A673 (cell line): ENCODE measurements around the gene CARD19. TPM values are rescaled to one million over a fixed set of nuclear protein-coding genes. Genes with fewer than 3 reads are reported as not detected.
A peak's percentile ranks its signal among the peaks of the same experiment; 100 is the strongest.

Source experiments
- Bru-seq: library from RNA; stranded (reverse); fragments of 400-500 nt; gene quantifications from one replicate; lab custom pipeline; 2021; lab: Mats Ljungman, UMichigan
- BruChase-seq, 2 experiments: library from RNA; stranded (reverse); fragments of 400-500 nt; gene quantifications; one replicate each; lab custom pipeline; 2021; lab: Mats Ljungman, UMichigan
- BruUV-seq: library from RNA; stranded (reverse); fragments of 400-500 nt; replicated peaks from 2 replicates; lab custom pipeline; 2021; lab: Mats Ljungman, UMichigan
- CTCF ChIA-PET: fragments of 300-600 bp; sonication (Branson Sonifier 250); formaldehyde crosslinking; loops from one replicate; lab custom pipeline; 2022; ENCODE audit warnings: antibody characterized with exemption; lab: Charles Lee
- POLR2A ChIA-PET: fragments of 300-600 bp; sonication (Branson Sonifier 250); formaldehyde crosslinking; loops from one replicate; lab custom pipeline; 2022; ENCODE audit warnings: antibody characterized with exemption; ENCODE audit not compliant: low non-redundant PET; lab: Charles Lee
- DNase-seq: peaks from one replicate; pipeline ENCODE4 v3.0.0-alpha.2; 2015; ENCODE audit warnings: low spot score
- H3K27ac ChIP-seq: fragments of 200-600 bp; sonication (generic); 2 replicates; pipeline ENCODE4 v1.5.1; 2016; ENCODE audit warnings: mixed run types, low read depth, mild to moderate bottlenecking, mixed read lengths, antibody characterized with exemption, low read length; ENCODE audit not compliant: poor library complexity, severe bottlenecking
- H3K27me3 ChIP-seq: fragments of 200-600 bp; sonication (generic); replicated peaks from 2 replicates; pipeline ENCODE4 v1.6.1; 2017; ENCODE audit warnings: mixed run types, low read depth, mild to moderate bottlenecking, mixed read lengths, antibody characterized with exemption, low read length; ENCODE audit not compliant: insufficient read depth, poor library complexity
- H3K36me3 ChIP-seq: fragments of 200-600 bp; sonication (generic); 2 replicates; pipeline ENCODE4 v1.6.1; 2016; ENCODE audit warnings: mixed run types, mild to moderate bottlenecking, mixed read lengths, antibody characterized with exemption, low read length; ENCODE audit not compliant: insufficient read depth, poor library complexity, severe bottlenecking
- H3K4me1 ChIP-seq: fragments of 200-600 bp; sonication (generic); 2 replicates; pipeline ENCODE4 v1.6.1; 2017; ENCODE audit warnings: mixed run types, mild to moderate bottlenecking, mixed read lengths, antibody characterized with exemption, low read length; ENCODE audit not compliant: insufficient read depth, poor library complexity, severe bottlenecking
- H3K4me3 ChIP-seq: fragments of 200-600 bp; sonication (generic); 2 replicates; pipeline ENCODE4 v1.5.1; 2016; ENCODE audit warnings: low read depth, mixed run types, mild to moderate bottlenecking, mixed read lengths, low read length; ENCODE audit not compliant: poor library complexity, severe bottlenecking
- H3K9me3 ChIP-seq: fragments of 200-600 bp; sonication (generic); 2 replicates; pipeline ENCODE4 v1.6.1; 2016; ENCODE audit warnings: mixed run types, low read depth, mild to moderate bottlenecking, mixed read lengths, antibody characterized with exemption, low read length; ENCODE audit not compliant: poor library complexity, severe bottlenecking
- CTCF ChIP-seq: fragments of 300-800, 200-600 bp; sonication (generic); conservative IDR thresholded peaks from 2 replicates; pipeline ENCODE4 v1.5.1; 2017; ENCODE audit warnings: low read depth, mild to moderate bottlenecking, antibody characterized with exemption, low read length, moderate library complexity, mixed read lengths
- EZH2 ChIP-seq: fragments of 200-600 bp; sonication (generic); IDR thresholded peaks from 2 replicates; pipeline ENCODE4 v1.6.1; 2017; ENCODE audit warnings: borderline replicate concordance, low read depth, mild to moderate bottlenecking, mixed read lengths, antibody characterized with exemption, low read length; ENCODE audit not compliant: poor library complexity, severe bottlenecking
- intact Hi-C: fragments of 100-400 bp; cut with micrococcal nuclease; formaldehyde crosslinking; loops from one replicate; pipeline ENCODE4 v1.10.0; 2022; ENCODE audit not compliant: unreplicated experiment
- long read RNA-seq: library from polyadenylated mRNA; stranded (forward); transcript quantifications from one replicate; pipeline ENCODE4 v2.0.0, GENCODE V29; 2022
- total RNA-seq: library from RNA; stranded (reverse); gene quantifications from 2 replicates; pipeline ENCODE4 v1.2.3, GENCODE V29; 2021

The CARD19 gene
- total RNA-seq (12.2 and 16.2 TPM in 2 replicates), Bru-seq, nascent RNA (percentile 51 among the genes with signal in this experiment), BruChase-seq, experiment 1, labeled RNA remaining after a 2-hour chase (percentile 52 among the genes with signal in this experiment), BruChase-seq, experiment 2, labeled RNA remaining after a 6-hour chase (percentile 42 among the genes with signal in this experiment)
- long read RNA-seq, transcript CARD19-207 (6 exons, 759 nt): minor isoform, 5 of 26 reads
- long read RNA-seq, transcript CARD19-201 (6 exons, 855 nt): major isoform, 7 of 26 reads
- long read RNA-seq, partial matches to known transcripts: 0 of 26 reads
- long read RNA-seq, other reads (novel, unspliced or antisense): 9 of 26 reads

GRCh38 chr9:93096131-93096802 lies at the start of gene CARD19:
Gene CARD19 (plus strand): TSS chr9:93096217. CDS start chr9:93096346, 129 bp downstream.
- H3K27me3 ChIP-seq: no peaks in the 10 kb centered on the region
- H3K9me3 ChIP-seq: no peaks in the 10 kb centered on the region
- no peak for TF ChIP-seq EZH2
- no peak for TF ChIP-seq CTCF
- no peaks in the 10 kb centered on the region for H3K36me3 ChIP-seq
- no peak for DNase-seq
- BruUV-seq: no TSS peak
- peaks cover 20% of the 10 kb centered on the region for H3K4me1 ChIP-seq
- POLR2A ChIA-PET: no interaction called here
- CTCF ChIA-PET: no interaction called here
- peak within 1 kb of the TSS; percentile 91 for H3K27ac ChIP-seq
- peak within 1 kb of the TSS; percentile 98 for H3K4me3 ChIP-seq
- intact Hi-C loops: no loop called here

GRCh38 chr9:93048566-93049448 lies 47.2 kb upstream of the CARD19 start:
- TF ChIP-seq CTCF (no peak), EZH2 (no peak)
- Histone ChIP-seq H3K27me3 (no peaks in the 10 kb centered on the region), H3K4me3 (no peak overlapping the region), H3K9me3 (no peaks in the 10 kb centered on the region), H3K4me1 (no peaks in the 10 kb centered on the region), H3K27ac (no peak overlapping the region), H3K36me3 (no peaks in the 10 kb centered on the region)
- intact Hi-C loops: no loop called here
- POLR2A ChIA-PET: no interaction called here
- no TSS peak for BruUV-seq
- CTCF ChIA-PET: no interaction called here
- DNase-seq: no peak

GRCh38 chr9:93049491-93049890 lies 46.5 kb upstream of the CARD19 start:
- Histone ChIP-seq H3K27me3 (no peaks in the 10 kb centered on the region), H3K9me3 (no peaks in the 10 kb centered on the region), H3K4me1 (no peaks in the 10 kb centered on the region), H3K36me3 (no peaks in the 10 kb centered on the region), H3K27ac (no peak overlapping the region), H3K4me3 (no peak overlapping the region)
- TF ChIP-seq EZH2: no peak
- TF ChIP-seq CTCF: no peak
- intact Hi-C loops: no loop called here
- no peak for DNase-seq
- BruUV-seq: no TSS peak
- ChIA-PET POLR2A (no interaction called here), CTCF (no interaction called here)
